Measurements from ENCODE around the gene PDCD4.

PDCD4 gene

DNA sequence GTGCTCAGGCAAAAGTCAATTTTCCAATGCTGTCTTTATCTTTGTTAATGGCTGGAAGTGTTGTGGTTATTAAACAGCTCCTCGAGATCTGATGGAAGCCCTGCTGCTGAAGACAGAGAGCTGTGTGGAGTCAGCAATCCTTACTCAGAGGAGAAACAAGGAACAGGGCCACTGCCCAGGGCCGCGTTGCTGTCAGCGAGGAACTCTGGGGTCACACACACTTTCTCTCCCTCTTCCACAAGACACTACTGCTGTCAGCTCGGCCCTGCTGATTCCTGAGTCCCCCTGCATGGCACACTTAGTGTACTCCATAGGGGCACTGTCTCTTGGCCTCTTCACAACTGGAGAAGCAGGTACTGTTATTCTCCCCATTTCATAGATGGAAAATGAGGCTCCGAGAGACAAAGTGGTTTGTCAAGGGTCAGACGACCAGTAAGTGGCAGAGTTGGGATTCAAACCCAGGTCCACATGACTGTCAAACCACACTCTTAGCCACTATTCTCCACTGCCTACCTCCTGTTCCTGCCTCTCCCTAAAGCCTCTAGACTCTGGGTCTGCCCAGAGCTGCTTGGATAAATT is 29.3 kb upstream of the PDCD4 start:
- DNase-seq (ENCODE audit: low read depth, low spot score), result no peak

DNA sequence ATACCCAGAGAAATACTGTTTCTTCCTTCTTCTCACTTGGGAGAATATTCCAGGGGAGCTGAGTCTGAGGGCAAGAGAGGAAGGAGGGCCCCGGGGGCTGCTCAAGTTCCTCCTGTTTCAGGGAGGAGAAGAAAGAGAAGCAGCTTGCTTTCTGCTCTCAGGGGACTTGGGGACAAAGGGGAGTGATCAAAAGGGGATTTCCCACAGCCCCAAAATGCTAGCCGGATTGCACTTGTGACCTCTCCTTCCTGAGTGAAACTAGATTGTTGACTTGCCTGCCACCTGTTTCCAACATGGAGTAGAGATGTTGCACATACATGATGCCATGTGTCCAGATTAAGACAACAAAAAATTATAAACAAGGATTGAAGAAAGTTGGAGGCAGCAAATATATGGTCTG is 28.7 kb upstream of the PDCD4 start:
- DNase-seq (ENCODE audit: low read depth, low spot score), result no peak

DNA sequence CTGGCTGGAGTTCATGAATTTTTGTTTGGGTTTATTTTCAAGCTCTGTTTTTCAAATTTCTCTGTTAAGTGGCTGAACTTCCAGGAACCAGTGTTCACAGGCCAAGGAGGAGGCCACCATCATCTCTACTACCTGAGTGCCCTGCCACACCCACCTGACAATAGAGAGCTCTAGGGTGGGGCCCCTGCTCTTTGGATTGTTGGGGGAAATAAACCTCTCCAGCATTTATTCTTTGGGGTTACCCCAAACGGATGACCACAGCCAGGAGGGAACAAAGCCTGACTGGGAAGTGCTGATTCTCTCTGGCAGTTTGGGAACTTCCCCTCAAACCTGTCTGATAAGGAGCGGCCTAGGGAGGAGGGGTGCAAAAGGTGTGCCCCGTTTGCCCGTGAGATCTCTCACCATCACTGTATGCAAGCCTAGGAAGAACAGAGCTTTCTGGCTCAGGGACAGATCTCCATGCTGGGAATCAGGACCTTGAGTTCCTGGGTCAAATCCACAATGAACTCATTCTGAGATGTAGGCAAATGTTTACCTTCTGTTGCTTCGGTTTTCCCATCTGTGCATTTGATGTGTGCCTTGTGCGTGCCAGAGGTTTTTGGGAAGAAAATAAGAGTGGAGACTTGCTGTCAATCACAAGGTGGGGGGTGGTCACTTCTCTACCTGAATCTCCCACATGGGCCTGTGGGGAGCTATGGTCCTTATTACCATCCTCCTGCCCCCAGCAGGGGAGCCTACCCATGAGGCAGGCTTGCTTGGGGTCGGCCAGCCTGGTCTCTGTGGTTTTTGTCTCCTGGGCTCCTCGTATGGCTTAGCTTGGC is 27.7 kb upstream of the PDCD4 start:
- no peak for DNase-seq (ENCODE audit: low read depth, low spot score)

DNA sequence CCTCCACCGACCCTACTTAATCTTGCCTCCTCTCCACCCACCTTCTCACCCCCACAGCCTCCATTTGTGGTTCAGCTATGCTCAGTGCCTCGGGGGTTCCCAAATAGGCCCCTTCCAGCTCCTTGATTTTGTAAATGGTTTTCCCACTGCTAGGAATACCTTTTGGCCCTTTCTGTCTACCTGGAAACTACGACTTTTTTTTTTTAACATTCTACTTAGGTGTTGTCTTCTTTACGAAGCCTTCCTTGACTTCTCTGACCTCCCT is 27.2 kb upstream of the PDCD4 start:
- DNase-seq (ENCODE audit: low read depth, low spot score), result no peak

DNA sequence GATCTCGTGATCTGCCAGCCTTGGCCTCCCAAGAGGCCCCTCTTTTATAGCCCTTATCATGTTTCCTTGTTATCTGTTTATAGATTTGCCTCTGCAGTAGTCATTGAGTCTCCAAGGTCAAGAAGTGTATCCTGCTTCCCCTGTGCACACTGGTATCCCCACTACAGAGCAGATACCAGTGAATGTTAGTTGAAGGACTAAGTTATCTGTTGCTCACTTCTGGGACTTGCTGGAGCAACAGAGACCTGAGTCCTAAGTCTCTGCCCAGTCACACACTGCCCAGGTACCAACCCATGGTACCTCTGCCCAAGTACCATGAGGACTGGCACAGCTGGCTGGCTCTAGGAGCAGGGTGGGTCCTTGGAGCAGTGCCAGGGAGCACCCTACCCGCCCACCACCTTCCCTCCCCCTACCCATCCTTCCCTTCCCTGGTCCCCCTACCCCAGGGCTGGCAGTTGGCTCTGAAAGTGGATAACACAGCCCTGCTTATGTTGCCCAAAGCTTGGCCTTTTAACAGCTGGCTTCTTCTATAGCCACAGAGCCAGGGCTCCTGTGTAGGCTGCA is 26.5 kb upstream of the PDCD4 start:
- no peak for DNase-seq (ENCODE audit: low read depth, low spot score)

DNA sequence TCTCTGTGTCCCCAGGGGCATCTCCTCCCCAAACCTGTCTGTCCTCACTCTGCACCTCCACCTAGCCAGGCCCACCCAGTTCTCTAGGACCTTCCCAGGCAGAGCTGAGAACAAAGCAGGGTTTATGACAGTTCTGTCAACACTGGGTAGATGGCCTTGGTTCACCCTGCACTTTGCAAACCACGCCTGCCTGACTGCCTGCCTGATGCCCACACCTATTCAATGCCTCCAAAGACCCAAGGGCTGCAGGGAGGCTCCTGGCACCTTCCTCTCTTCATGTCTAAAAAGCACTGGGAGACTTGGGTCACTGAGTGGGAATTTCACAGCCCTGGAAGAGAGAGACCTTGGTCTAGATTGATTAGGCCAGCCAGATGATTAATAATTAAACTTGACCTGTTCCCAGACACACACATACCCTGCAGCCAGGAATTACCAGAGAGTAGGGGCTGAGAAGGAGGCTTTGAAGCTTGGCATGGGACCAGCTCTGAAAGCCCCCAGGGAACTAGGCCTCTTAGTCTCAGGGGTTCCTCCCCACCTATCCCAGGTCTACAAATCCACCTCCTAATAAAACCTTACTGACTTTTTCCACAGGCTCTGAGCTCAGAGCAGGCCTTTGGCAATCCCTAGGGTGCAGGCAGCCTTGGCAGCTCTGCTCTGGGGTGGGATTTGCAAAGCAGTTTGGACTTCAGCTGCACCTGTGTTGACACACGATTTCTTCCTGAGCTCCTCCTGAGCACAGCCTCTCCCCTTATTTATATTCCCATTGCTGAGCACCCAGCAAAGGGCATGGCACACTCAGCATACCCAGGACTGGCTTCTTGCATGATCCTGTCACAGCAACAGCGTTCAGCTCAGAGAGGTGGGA is 25.7 kb upstream of the PDCD4 start:
- DNase-seq (ENCODE audit: low read depth, low spot score), result no peak

DNA sequence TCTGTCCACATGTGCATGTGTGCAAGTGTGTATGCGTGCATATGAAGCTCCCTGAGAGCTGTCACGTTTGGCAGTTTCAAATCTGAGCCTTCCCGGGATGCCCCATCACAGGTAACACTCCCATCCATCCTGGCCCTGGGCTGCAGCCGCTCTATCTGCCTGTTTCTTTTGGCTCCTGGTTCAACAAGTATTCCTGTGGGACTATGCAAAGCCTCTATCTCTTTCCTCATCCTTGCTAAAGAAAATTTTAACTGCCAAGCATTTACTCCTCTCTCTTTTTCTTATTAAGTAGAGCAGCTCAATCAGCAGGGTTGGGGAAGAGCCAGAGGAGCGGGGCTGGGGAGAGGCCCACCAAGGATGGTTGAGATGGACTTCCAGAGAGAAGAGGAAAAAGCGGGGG is 24.4 kb upstream of the PDCD4 start:
- DNase-seq (ENCODE audit: low read depth, low spot score), result no peak

DNA sequence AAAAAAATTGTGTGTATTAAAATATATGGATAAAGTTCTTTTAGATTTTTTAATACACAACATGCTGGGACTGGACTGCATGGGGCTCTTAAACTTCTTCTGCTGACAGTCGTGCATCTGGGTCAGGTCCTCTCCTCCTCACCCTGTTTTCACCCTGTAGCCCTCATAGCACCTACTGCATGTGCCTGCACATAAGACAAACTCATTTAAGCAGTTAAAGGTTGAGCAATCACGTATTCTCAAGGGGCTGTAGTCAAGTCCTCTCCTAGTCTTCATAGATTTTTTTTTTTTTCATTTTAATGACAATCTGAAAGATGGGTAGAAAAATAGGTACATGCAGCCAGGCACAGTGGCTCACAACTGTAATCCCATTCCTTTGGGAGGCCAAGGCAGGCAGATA is 23.6 kb upstream of the PDCD4 start:
- DNase-seq (ENCODE audit: low read depth, low spot score), result no peak

DNA sequence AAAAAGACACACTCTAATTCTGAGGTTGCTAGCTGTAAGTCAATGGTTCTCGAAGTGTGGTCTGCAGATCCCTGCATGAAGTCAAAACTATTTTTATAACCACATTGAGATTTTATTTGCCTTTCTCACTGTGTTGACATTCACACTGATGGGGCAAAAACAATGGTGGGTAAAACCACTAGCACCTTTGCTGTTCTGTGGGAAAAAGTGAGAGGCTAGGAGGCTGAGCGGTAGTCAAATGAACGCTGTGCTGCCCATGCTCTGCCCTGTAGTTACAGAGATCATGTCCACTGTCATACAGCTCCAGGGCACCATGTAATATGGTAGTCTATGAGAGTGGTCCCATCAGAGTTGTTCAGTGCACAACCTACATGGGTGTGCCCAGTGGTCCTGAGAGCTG is 21.6 kb upstream of the PDCD4 start:
- DNase-seq (ENCODE audit: low read depth, low spot score), result no peak

DNA sequence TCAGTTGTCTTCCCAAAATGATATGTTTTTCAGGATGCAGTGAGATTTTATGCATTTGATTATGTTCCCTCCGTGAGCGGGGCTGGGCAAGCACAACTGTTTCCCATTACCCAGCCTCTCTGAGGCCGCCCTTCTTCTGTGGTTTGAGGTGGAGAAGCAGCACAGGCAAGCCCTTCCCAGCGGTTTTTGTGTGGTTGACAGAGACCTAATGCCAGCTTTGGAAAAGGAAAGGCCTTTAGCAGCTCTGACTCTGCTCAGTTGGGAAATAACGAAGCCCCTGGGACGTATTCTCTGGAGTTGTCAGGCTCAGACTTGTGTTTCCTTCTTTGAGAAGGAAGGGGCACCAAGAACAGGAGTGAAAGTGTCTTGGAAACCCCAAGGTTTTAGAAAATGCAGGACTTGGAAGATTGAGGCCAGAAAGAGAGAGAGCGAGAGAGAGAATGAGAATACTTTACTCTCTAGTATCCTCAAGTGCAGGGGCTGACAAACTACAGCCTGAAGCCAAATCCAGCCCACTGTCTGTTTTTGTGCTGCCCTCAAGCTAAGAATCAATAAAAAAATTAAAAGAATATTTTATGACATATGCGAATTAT is 20.6 kb upstream of the PDCD4 start:
- no peak for DNase-seq (ENCODE audit: low read depth, low spot score)

DNA sequence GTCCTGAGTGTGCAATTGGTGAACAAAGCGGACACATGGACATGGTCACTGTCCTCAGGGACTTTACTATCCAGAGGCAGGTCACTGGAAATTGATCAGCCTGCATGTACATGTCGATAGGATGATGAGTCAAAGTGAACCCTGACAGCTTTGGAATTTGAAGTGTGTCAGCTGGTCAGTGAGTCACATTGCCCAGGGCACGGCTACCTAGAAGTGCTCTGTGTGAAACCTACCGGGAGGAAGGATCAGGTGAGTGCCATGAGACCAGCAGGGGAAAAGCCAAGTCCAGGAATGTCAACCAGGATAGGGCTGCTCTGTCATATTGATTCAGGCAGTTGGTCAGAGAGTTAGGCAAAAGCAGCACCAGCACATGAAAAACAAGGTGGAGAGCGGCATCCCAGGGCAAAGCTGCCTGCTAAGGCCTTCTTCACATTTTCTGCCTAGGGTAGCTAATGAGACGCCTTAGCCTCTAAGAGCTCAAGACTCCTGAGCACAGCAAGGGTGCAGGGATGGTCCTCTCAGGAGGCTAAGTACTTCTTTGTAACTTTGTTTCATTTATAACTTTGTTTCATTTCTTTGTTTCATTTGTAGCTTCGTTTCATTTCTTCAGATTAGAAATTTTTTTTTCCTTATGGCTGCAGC is 19.4 kb upstream of the PDCD4 start:
- no peak for DNase-seq (ENCODE audit: low read depth, low spot score)

DNA sequence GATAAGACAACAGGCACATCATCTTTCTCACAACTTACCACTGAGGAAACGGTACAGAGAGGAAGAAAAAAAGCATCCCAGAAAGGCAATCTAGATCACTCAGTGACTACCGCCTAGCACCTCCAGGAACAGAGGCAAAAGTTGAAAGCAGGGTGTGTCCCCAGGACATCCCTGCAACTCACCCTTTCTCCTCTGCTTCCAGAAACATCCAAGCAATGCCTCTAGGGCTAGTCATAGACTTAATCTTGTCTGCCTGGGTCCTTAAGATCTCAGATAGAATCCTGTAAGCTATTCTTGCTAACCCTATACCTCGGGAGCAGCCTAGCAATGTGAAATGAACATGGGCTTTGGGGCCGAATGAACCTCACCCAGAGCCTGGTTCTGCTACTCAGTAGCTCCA is 18.8 kb upstream of the PDCD4 start:
- no peak for DNase-seq (ENCODE audit: low read depth, low spot score)

DNA sequence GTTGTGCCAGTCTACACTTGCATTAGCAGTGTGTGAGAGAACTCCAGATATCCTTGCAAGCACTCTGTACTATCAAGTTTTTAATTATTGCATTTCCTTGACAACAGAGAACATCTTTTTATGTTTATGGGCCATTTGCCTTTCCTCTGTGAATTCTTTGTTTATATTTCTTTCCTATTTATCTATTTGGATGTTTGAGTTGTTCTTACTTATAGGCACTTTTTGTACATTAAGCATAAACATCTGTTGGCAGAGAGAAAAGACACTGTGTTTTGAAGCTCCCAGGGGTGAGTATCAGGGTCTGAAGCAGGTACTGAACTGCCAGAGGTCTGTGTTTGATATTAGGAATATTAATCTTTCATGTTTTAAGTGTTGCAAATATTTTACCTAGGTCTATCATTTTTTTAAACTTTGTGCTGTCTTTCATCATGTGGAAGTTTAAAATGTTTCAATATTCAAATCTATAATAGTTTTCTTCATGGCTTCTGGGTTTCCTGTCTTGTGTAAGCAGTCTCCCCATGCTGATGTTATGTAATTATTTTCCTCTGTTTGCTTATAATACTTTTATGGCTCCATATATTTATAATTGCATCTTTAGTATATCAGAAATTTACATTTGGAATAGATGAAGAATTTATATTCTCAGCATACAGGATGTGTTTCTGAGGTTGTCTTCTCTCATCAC is 17.7 kb upstream of the PDCD4 start:
- DNase-seq (ENCODE audit: low read depth, low spot score), result no peak

DNA sequence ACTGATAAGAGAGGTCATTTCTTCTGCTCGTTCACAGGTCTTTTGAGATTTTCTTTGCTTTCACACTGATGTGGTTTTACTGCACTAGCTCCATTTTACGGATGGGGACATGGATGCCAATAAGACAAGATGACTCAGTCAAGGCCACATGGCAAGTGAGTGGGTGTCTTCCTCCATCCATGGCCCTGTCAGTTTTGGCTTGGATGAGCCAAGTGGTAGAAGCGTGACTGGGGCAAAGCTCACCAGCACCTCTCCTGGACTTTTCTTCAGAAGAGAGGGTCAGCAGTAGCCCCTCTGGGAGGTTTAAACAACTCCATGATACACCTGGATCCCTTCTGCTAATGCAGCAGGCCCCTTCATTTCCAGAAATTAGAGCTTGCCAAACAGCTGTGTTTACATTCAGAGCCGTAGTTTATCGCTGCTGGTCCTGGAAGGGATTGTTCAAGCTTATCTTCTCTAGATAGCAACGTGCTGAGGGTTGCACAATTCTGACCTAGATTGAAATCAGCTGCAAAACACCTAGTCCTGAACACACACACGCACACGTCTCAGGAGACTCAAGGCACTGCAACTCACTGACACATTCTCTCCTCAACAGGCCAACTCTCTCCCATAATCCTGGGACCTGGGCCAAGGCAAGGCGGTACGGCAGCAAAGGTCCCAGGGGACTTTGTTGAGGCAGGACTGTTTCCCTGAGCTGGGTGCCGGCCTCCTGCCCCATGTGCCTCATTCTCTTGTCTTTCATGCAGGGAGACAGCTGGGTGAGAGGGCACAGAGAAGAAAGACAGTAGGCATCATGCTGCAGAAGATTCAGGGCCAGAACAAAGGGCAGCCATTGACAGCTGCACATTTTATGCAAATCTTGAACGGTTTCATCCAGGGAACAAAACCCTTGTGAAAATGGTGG is 14.2 kb upstream of the PDCD4 start:
- no peak for DNase-seq (ENCODE audit: low read depth, low spot score)

DNA sequence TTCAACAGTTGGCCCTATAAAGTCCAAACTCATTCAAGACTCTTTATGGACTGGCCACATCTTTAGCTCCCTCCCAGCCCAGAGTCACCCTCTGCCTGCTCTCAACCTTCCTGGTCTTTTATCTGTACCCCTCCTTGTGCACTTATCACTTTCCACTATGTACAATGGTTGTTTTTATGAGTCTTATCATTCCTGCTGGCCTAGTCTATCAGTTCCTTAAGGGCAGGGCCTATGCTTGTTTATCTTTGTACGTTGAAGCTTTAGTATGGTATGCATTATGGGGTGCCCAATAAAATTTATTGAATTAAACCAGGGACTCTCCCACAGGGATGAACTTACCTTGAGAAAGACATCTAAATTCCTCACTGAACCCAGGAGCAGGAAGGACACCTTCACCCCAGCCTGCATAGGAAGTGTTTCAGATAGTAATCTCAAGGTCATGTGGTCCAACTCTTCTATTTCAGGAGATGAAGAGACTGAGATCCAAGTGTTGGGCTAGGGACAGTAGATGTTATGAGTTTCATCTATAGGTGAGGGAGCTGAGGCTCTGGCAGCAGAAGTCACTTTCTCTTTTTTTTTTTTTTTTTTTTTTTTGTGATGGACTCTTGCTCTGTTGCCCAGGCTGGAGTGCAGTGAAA is 13.3 kb upstream of the PDCD4 start:
- no peak for DNase-seq (ENCODE audit: low read depth, low spot score)

DNA sequence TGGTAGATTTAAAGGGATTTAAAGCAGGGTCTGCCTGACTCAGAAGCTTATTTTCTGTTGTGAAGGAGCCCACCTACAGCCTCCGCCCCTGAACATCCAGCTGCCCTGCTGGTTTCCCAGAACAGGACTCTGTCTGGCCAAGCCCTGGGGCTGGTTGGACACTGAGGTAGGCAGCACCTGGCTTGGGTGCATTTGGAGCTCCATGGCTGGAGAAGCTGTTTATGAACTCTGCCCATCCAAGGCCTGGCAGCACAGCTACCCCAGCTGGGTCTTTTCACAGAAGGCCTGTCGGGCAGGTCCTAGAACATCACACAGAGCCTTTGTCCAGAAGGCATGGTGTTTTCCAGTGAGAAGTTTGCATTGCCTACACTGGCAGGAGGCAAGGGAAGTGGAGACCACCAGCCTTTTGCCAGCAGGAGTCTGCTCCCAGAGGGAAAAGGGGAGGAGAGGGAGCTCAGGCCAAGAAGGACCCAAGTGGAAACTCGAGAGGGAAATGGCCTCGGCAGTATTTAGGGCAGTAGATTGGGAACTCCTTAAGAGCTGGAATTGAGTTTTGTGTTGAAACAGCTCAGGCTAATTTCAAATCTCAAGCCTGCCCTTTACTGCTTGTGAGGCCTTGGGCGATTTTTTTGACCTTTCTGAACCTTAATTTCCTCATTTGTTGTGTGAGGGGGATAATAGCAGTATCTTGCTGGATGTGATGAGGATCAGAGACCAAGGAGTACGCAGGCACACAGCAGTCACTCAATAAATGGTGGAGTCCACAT is 12.3 kb upstream of the PDCD4 start:
- no peak for DNase-seq (ENCODE audit: low read depth, low spot score)

DNA sequence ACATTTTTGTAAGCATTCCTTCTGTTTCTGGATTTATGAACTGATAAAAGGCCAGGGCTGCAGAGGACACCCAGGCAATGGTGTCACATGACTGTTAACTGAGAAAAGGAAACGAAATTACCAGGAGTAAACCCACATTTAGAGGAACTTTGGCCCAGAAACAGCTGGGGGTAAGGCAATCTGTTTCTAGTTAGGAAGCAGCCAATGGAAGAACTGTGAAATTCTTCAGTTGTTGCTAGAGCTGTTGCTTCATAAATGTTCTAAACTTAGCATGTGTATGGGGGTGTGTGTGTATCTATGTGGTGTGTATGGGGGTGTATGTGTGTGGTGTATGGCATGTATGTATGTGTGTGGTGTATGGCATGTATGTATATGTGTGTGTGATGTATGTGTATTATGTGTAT is 11.8 kb upstream of the PDCD4 start:
- no peak for DNase-seq (ENCODE audit: low read depth, low spot score)

DNA sequence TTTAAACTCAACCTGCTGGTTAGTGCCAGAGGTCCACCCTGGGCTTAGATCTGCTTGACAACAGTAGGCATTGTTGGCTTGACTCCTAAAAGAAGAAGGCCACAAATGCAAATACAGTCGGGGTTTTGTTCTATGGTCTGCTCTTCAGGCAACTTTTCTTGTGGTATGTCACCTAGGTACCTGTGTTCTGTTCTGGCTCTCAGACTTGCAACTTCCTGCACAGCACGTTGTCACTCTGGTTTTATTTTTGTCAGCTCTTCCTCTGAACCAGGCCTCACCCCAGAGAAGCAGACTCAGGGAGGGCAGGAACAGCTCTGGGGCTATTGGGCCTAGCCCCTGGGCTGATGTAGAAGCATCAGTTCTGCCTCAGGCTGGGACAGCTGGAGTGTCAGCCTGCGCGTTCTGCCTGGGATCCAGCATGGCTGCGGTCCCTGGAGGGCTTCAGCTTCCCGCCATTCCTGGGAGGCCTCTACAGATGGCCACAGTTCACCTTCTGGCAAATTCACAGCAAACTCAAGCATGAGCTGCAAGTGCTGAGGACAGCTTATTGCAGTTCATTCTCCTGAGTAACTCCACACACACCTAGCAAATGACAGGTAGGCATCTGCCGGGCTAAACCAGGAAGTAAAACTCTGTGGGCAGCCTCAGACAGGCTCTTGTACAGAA is 11.0 kb upstream of the PDCD4 start:
- no peak for DNase-seq (ENCODE audit: low read depth, low spot score)

All from iPS DF 19.7 (cell line).